ENCODE data around the gene CASS4. TPM values are rescaled to one million over a fixed set of nuclear protein-coding genes. Genes with fewer than 3 reads are reported as not detected.

The CASS4 gene
- total RNA-seq, 2 experiments from 2014 or later = 14.2 to 18.7 TPM

DNA sequence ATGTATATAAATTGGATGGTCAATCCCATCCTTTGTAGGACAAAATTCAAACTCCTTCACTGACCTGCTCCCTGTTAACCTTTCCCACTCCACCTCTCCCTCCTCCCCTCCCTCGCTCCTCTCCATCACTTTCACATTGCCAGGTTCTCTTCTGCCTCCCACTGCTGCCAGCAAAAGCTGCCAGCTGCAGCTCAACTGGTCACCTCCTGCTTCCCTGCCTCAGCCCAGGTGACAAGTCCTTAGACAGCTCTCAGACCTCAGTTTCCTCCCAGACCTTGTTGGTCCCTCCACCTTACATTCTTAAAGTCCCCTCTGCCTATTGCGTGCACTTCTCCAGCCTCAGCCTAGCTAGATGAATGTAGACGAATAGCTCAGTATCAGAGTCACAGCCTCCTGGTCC lies 33.1 kb downstream of the CASS4 start:
- ATAC-seq (ENCODE audit: low read depth) = no peak
- H3K4me3 Mint-ChIP-seq = no peak overlapping the region
- H3K36me3 Mint-ChIP-seq = peaks cover 41% of the 10 kb centered on the region
- no peak overlapping the region for H3K27ac Mint-ChIP-seq
- H3K4me1 Mint-ChIP-seq = peaks cover 25% of the 10 kb centered on the region
- POLR2A ChIA-PET = no interaction called here
- no peak for DNase-seq
- H3K27me3 Mint-ChIP-seq = no peaks in the 10 kb centered on the region
- no peaks in the 10 kb centered on the region for H3K9me3 Mint-ChIP-seq

DNA sequence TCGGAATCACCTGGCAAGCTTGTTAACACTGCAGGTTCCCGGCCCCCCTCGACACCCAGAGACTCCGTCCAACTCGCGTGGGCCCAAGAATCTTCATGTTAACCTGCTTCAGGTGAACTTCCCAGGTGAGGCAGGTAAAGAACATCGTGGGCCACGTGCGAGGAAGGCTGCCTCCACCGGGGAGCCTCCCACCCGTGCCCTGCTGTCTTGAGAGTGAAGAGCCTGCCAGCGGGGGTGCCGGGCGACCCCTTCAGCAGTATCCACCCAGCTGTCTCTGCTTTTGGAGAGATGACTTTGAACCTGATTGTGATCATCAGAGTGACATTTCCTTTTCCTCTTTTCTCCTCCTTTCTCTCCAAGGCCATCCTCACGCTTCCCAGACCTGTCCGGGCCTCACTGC lies 33.5 kb downstream of the CASS4 start:
- Mint-ChIP-seq H3K4me3 (no peak overlapping the region), H3K27ac (no peak overlapping the region), H3K4me1 (peaks cover 21% of the 10 kb centered on the region), H3K9me3 (no peaks in the 10 kb centered on the region), H3K36me3 (peaks cover 38% of the 10 kb centered on the region), H3K27me3 (no peaks in the 10 kb centered on the region)
- ATAC-seq (ENCODE audit: low read depth) = no peak
- POLR2A ChIA-PET = no interaction called here
- DNase-seq = no peak

DNA sequence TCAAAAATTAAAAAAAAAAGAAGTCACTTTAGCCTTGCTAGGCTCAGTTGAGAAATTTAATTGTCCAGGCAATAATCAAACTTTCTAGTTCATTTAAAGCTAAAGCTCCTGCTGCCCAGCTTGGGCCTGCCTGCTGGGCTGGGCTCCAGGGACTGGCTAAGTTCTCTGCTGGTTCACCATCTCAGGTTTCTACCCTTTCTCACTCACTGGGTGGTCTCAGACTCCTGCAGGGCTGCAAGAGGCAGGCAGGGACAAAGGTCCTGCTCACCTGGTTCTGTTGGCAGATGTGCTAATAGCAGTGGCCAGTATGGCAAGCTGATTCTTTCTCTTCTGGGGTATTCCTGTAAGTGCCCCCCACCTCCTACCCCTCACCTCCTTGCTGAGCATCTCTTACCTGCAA lies 35.2 kb downstream of the CASS4 start:
- H3K9me3 Mint-ChIP-seq = no peaks in the 10 kb centered on the region
- no peak for DNase-seq
- POLR2A ChIA-PET = interaction anchor here (2.0 kb wide), 1 partner anchor 17 kb away, joined by 5 read pairs; no protein-coding TSS in a partner anchor
- peaks cover 13% of the 10 kb centered on the region for H3K4me1 Mint-ChIP-seq
- H3K27ac Mint-ChIP-seq = no peak overlapping the region
- no peak overlapping the region for H3K4me3 Mint-ChIP-seq
- ATAC-seq (ENCODE audit: low read depth) = no peak
- H3K36me3 Mint-ChIP-seq = peaks cover 47% of the 10 kb centered on the region
- no peaks in the 10 kb centered on the region for H3K27me3 Mint-ChIP-seq

- no peak for ATAC-seq (ENCODE audit: low read depth)
- H3K4me1 Mint-ChIP-seq = peaks cover 5% of the 10 kb centered on the region
- H3K9me3 Mint-ChIP-seq = no peaks in the 10 kb centered on the region
- no peaks in the 10 kb centered on the region for H3K27me3 Mint-ChIP-seq
- H3K36me3 Mint-ChIP-seq = peaks cover 43% of the 10 kb centered on the region
- H3K4me3 Mint-ChIP-seq = no peak overlapping the region
- POLR2A ChIA-PET = no interaction called here
- H3K27ac Mint-ChIP-seq = no peak overlapping the region
- no peak for DNase-seq
Observed at GRCh38 chr20:56449459-56449858, 37.4 kb downstream of the CASS4 start.

- H3K27me3 Mint-ChIP-seq = no peaks in the 10 kb centered on the region
- ATAC-seq (ENCODE audit: low read depth) (no peak), DNase-seq (no peak)
- no peak overlapping the region for H3K27ac Mint-ChIP-seq
- peaks cover 50% of the 10 kb centered on the region for H3K36me3 Mint-ChIP-seq
- peaks cover 10% of the 10 kb centered on the region for H3K4me1 Mint-ChIP-seq
- no peak overlapping the region for H3K4me3 Mint-ChIP-seq
- H3K9me3 Mint-ChIP-seq = peaks cover 2% of the 10 kb centered on the region
- POLR2A ChIA-PET = no interaction called here
Observed at GRCh38 chr20:56451056-56451765, 39.2 kb downstream of the CASS4 start.

GRCh38 chr20:56453352-56453751 lies 41.3 kb downstream of the CASS4 start:
- DNase-seq (no peak), ATAC-seq (ENCODE audit: low read depth) (no peak)
- Mint-ChIP-seq H3K36me3 (peaks cover 47% of the 10 kb centered on the region), H3K27ac (no peak overlapping the region), H3K4me3 (no peak overlapping the region), H3K27me3 (no peaks in the 10 kb centered on the region), H3K9me3 (peaks cover 2% of the 10 kb centered on the region), H3K4me1 (peaks cover 13% of the 10 kb centered on the region)
- POLR2A ChIA-PET = interaction anchor here (1.2 kb wide), 1 partner anchor 10 kb away, joined by 4 read pairs; no protein-coding TSS in a partner anchor

DNA sequence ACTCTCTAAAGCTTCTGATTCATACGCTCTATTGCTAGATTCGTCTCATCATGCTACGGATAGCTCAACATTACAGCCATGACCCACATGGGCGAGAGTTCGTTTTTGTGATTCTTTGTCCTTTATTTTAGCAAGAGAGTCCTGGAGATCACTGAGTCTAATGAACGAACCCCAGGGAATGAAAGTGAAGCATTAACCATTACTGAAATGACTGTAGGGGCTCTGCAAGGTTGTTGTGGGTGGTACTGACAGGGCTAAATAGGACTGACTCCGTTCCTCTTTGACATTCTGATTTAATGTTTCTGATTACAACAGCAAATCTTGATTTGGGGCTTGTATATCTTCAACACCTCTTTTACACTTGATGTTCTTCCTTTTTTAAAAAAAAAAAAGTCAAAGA lies 42.7 kb downstream of the CASS4 start:
- H3K4me3 Mint-ChIP-seq = no peak overlapping the region
- POLR2A ChIA-PET = interaction anchor here (1.2 kb wide), 1 partner anchor 36 kb away, joined by 3 read pairs; no protein-coding TSS in a partner anchor

GRCh38 chr20:56458206-56458821 lies 46.3 kb downstream of the CASS4 start:
- DNase-seq (no peak), ATAC-seq (ENCODE audit: low read depth) (no peak)
- H3K36me3 Mint-ChIP-seq = peaks cover 47% of the 10 kb centered on the region
- H3K9me3 Mint-ChIP-seq = peaks cover 2% of the 10 kb centered on the region
- H3K4me3 Mint-ChIP-seq = no peak overlapping the region
- no peaks in the 10 kb centered on the region for H3K27me3 Mint-ChIP-seq
- POLR2A ChIA-PET = interaction anchor here (0.8 kb wide), 1 partner anchor 16 kb away, joined by 3 read pairs; no protein-coding TSS in a partner anchor
- peaks cover 47% of the 10 kb centered on the region for H3K4me1 Mint-ChIP-seq
- no peak overlapping the region for H3K27ac Mint-ChIP-seq

More for the DNA sequence above, 42.7 kb downstream of the CASS4 start:
- H3K4me1 Mint-ChIP-seq = peaks cover 20% of the 10 kb centered on the region
- H3K36me3 Mint-ChIP-seq = peaks cover 51% of the 10 kb centered on the region
- ATAC-seq (ENCODE audit: low read depth) = no peak
- no peak overlapping the region for H3K27ac Mint-ChIP-seq
- H3K9me3 Mint-ChIP-seq = peaks cover 2% of the 10 kb centered on the region
- DNase-seq = no peak
- no peaks in the 10 kb centered on the region for H3K27me3 Mint-ChIP-seq

DNA sequence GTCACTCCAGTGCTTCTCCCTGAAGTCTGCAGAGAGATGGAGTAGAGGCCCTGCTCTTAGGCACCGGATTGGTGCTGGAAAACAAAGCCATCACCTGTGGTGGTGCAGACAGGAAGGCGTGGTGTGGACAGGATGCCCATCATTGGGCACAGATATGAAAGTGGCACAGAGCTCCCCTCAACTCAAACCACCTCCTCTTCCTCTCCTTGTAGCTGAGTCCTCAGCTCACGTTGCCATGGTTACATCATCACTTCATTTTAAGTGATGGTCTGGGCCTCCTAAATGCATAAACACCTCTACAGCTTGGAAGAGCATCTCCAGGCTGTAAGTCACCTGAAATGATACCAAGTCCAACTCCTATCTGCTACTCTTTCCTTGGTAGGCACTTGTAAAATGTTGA lies 48.4 kb downstream of the CASS4 start:
- peaks cover 56% of the 10 kb centered on the region for H3K4me1 Mint-ChIP-seq
- H3K36me3 Mint-ChIP-seq = peaks cover 36% of the 10 kb centered on the region
- peak overlapping the region; percentile 68 for H3K4me3 Mint-ChIP-seq
- POLR2A ChIA-PET = interaction anchor here (1.0 to 2.3 kb wide), 4 partner anchors 16 to 48 kb away, joined by 3 to 18 read pairs (median 3); partner anchors contain the start of gene CASS4
- no peaks in the 10 kb centered on the region for H3K9me3 Mint-ChIP-seq
- H3K27ac Mint-ChIP-seq = peak overlapping the region; percentile 83
- ATAC-seq (ENCODE audit: low read depth) (peak; percentile 92), DNase-seq (peak; percentile 52)
- H3K27me3 Mint-ChIP-seq = no peaks in the 10 kb centered on the region

DNA sequence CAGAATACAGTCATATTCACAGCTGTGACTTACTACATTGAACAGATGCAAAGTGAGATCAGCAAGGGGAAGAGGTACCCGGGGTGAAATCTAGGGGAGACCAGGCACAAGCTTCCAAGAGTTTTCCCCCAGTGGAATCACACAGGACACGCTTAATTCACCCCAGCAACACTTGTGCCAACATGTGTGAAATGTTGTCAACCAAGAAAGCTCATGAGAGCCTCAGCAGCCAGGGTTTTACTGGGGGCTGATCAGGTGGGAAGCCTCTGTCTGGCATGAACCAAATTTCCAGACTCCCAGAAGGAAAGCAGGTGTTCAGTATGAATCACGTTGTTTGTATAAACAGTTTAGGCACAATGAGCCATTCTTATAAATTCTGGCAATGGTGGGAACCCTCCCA lies 49.5 kb downstream of the CASS4 start:
- H3K9me3 Mint-ChIP-seq = no peaks in the 10 kb centered on the region
- no peaks in the 10 kb centered on the region for H3K27me3 Mint-ChIP-seq
- peaks cover 30% of the 10 kb centered on the region for H3K36me3 Mint-ChIP-seq
- peak overlapping the region; percentile 68 for H3K4me3 Mint-ChIP-seq
- ATAC-seq (ENCODE audit: low read depth) = no peak
- DNase-seq = no peak
- H3K4me1 Mint-ChIP-seq = peaks cover 62% of the 10 kb centered on the region
- POLR2A ChIA-PET = interaction anchor here (0.6 to 2.6 kb wide), 4 partner anchors 19 to 69 kb away, joined by 3 to 18 read pairs (median 7); partner anchors contain the start of genes AURKA, CASS4 and CSTF1
- H3K27ac Mint-ChIP-seq = peak overlapping the region; percentile 83

DNA sequence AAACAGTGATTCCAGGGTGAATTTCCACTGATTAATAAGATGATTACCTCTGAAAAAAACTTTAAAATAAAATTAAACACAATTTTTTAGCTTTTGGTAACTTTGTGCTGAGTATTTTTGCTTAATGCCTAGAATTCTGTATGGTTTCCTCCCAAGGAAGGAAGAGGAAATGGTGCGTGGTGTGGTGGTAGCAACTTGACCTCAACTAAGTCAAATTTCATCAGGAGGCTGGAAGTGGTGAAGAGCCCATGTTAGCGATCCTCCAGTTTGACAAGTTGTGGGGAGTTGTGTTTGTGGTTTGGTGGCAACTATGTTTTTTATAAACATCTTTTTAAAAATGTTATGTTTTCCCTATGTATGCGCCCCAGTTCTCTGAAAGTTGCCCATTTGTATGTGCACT lies 51.4 kb downstream of the CASS4 start:
- H3K27me3 Mint-ChIP-seq = no peaks in the 10 kb centered on the region
- POLR2A ChIA-PET = interaction anchor here (0.6 to 3.5 kb wide), 8 partner anchors 16 to 71 kb away, joined by 3 to 18 read pairs (median 9); partner anchors contain the start of genes AURKA, CASS4 and CSTF1
- peaks cover 21% of the 10 kb centered on the region for H3K36me3 Mint-ChIP-seq
- H3K9me3 Mint-ChIP-seq = no peaks in the 10 kb centered on the region
- peak overlapping the region; percentile 80 for H3K27ac Mint-ChIP-seq
- peaks cover 58% of the 10 kb centered on the region for H3K4me1 Mint-ChIP-seq
- peak overlapping the region; percentile 69 for H3K4me3 Mint-ChIP-seq
- ATAC-seq (ENCODE audit: low read depth) = no peak
- DNase-seq = no peak

DNA sequence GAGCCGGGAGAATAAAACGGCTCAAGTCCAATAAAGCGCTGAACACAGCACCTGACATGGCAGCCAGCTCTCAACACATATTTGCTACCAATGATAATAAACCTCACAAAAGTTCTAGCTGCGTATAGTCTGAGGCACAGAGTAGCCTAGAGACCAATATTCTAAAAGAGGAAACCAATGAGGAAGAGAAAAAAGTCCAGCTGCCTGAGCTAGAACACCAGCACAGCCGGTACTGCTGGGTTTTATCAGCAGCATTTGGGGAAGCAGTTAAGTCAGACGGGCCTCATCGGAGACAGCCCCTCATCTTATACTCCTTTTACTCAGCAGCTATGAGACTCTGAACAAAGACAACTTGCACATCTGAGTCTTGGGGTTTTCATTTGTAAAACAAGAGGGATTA lies 53.9 kb downstream of the CASS4 start:
- peaks cover 9% of the 10 kb centered on the region for H3K36me3 Mint-ChIP-seq
- H3K4me1 Mint-ChIP-seq = peaks cover 51% of the 10 kb centered on the region
- no peak overlapping the region for H3K27ac Mint-ChIP-seq
- no peak overlapping the region for H3K4me3 Mint-ChIP-seq
- POLR2A ChIA-PET = interaction anchor here (0.7 to 3.5 kb wide), 2 partner anchors 48 to 74 kb away, joined by 3 to 15 read pairs; partner anchors contain the start of genes AURKA and CSTF1
- DNase-seq (no peak), ATAC-seq (ENCODE audit: low read depth) (no peak)
- no peaks in the 10 kb centered on the region for H3K9me3 Mint-ChIP-seq
- H3K27me3 Mint-ChIP-seq = no peaks in the 10 kb centered on the region

- peaks cover 35% of the 10 kb centered on the region for H3K4me1 Mint-ChIP-seq
- H3K27ac Mint-ChIP-seq = peak overlapping the region; percentile 99
- peak overlapping the region; percentile 100 for H3K4me3 Mint-ChIP-seq
- H3K9me3 Mint-ChIP-seq = no peaks in the 10 kb centered on the region
- DNase-seq (no peak), ATAC-seq (ENCODE audit: low read depth) (no peak)
- POLR2A ChIA-PET = interaction anchor here (0.9 to 2.2 kb wide), 5 partner anchors 50 to 76 kb away, joined by 3 to 18 read pairs (median 8); partner anchors contain the start of genes AURKA, CASS4 and CSTF1
- peaks cover 7% of the 10 kb centered on the region for H3K36me3 Mint-ChIP-seq
- no peaks in the 10 kb centered on the region for H3K27me3 Mint-ChIP-seq
Observed at GRCh38 chr20:56467968-56468315, 55.9 kb downstream of the CASS4 start.
